OCI-LY3 (cell line): Measurements from ENCODE around the gene SLIT1.

Experiments
- CTCF ChIP-seq: fragments of 200-600, 300-600 bp; sonication (generic); IDR thresholded peaks from 2 replicates; pipeline ENCODE4 v1.5.1; 2014; ENCODE audit warnings: antibody characterized with exemption, low read length, low read depth
- EZH2phosphoT487 ChIP-seq: fragments of 200-600 bp; shearing (Covaris generic); IDR thresholded peaks from 2 replicates; pipeline ENCODE4 v1.6.1; 2018; ENCODE audit warnings: antibody characterized with exemption, mixed run types, low read depth

DNA sequence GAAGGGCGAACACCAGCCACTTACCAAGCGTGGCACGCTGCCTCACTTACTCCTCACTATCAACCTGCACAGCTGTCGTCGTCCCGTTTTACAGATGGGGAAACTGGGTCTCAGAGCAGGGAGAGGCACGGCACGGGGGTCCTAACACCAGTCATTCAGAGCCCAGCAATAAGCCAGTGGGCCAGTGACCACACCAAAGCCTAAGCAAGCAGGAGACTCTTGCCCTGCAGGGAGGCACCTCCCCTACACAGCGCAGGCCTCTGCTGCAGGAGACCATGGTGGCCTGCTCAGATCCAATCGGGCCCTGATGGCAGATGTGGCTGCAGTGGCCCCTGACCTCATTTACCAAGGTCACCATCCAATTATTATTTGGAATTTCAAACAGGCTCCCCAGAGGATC is 4.8 kb downstream of the SLIT1 start:
- no peak for TF ChIP-seq CTCF
- no peak for TF ChIP-seq EZH2phosphoT487
